ENCODE data around the gene AK9.

Gene AK9

GRCh38 chr6:109443425-109443950, 247.5 kb downstream of the AK9 start:
- DNase-seq (ENCODE audit: low read depth in 3 of 3), result no peak
